ENCODE data around the gene UBE3B.
A peak's percentile ranks its signal among the peaks of the same experiment; 100 is the strongest.

Gene UBE3B

DNA sequence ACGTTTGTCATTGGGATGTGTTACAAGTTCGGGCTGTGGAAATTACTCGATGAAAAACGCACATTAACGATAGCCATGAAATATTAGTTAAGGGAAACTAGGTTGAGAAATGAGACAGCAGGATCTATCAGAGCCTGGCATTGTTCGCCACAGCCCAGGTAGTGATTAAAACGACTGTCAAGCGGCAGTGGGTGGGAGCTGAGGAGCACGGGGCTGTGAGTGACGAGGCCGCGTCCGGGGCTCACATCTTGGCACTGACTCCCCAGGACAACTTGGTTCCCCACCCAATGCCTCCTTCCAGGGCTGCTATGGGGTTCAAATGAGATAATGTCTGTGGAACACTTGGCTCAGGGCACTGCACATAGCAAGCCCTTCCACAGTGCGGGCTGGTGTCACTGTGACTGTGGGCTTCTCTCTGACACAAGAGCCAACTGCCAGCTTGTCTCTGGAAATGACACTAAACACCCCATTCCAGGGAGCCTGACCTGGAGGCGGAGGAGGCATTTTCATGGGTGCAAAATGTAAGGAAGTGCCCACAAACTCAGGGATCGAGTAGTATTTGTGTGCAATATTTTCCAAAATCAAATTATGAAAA, 76.6 kb downstream of the UBE3B start:
- DNase-seq (ENCODE audit: low read depth), result no peak

DNA sequence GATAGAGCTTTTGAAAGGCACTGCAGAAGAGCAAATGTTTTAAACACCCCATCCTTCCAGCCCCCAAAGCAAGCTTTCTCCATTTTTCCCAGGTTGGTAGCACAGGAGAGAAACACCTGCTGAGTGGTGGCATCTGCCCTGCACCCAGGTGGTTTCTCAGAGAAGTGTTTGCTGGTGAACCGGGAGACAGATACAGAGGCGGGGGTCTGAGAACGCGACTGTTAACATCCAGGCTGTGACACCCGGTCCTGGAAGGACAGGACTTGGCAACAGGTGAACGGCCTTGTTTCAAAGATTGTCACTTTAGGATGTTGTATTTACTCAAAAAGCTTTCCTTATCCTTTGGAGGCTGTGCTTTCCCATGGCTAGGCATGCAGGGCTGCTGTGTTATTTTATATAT, 77.3 kb downstream of the UBE3B start:
- DNase-seq (ENCODE audit: low read depth), result no peak

DNA sequence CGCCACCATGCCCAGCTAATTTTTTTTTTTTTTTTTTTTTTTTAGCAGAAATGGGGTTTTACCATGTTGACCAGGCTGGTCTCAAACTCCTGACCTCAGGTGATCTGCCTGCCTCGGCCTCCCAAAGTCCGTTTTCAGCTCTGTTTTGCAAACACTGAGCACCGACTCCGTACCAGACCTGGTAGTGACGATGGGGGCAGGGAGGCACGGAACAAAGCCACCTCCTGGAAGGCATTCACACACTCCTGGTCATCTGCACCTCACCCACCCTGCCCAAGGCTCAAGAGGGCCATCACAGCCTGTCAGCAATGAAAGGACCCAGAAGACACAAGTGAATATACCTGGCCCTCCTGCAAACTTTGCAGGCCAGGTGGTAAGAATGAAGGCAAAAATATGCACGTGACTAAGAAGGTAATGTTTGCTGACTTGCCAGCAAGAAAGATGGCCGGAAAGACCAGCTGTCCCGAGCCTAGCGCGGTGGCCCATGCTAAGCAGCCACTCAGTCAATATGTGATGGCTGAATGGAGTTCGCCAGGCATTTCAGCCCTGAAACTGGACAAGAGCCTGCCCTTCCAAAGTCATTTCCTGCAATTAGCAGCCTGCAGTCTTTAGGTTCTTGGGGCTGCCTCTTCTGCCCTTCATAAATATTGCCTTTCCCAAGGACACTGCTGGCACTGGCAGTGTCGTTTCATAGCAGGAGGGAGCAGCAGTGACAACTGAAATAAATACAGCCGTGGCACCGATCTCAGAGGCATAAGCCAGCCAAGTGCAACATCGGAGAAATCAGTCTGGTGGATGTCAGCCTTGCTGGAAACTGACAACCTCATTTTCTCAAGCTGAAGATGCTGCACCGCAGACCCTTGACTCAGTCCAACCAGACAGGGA, 78.2 kb downstream of the UBE3B start:
- DNase-seq (ENCODE audit: low read depth), result no peak

DNA sequence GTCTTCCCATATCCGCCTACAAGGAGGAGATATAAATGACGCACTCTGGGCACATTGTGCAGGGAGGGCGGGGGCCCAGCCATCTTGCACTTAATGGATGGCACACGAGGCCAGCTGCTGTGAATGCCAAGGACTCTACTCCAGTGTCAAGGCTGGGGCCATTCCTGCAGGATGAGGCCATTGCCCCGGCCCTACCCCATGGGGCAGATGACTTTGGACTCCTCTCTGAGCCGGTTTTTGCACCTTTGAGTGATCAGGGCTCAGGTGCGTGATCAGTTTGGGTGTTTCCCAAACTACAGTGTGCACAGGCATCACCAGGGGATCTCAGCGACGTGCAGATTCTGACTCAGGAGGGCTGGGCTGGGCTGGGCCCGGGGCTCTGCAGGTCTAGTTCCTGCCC, 79.8 kb downstream of the UBE3B start:
- DNase-seq (ENCODE audit: low read depth), result no peak

DNA sequence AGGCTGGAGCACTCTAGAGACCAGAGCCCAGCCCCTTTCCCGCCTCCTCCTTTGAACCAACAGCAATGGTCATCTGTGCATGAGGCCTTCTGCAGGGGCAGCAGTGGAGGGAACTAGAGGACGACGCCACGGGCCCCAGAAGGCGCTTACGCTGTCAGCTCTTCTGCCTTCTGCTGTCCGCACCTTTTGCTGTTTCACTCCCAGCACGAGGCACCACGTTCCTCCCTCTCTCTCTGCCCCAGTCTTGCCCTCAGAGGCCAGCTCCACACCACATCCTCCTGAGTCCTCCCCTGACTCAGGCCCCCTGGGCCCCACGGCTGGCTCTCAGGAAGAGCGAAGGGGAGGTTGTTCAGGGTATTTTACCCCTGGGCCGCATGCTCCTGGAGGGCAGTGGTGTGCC, 80.4 kb downstream of the UBE3B start:
- peak; percentile 39 for DNase-seq (ENCODE audit: low read depth)

DNA sequence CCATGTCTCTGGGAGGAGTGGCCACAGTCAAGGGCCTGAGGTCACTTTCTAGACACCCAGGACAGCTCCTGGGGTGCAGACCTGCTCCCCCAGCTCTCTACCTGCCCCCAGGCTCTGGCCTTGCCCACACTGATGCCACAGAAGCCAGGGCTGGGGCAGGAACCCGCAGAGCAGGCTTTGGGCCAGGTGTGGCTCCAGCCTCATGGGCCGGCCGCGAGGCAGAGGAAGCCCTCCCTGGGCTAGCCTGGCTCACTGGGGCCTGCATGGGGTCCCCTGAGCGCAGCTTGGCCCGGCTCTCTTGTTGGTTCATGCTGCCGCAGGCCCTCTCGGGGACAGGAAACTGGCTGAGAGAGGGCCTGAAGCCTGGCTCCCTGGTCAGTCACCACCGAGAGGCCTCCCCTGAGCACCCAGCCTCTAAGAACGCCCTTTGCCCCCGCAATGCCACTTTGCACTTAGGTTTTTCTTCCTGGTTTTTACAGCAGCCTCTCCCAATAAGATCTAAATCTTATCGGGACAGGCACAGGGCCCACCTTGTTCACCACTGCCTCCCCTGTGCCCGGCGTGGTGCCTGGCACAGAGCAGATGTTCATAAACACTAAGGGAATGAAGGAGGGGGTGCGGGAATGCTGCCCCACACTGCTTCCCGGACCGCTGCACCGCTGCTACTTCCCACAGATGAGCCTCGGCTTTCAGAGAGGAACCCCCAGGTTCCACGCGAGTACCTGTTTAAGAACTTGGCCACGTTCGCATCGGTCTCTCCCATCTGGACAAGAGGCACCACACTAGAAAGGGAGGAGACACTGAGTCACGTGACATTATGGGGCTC, 81.2 kb downstream of the UBE3B start:
- DNase-seq (ENCODE audit: low read depth), result no peak

DNA sequence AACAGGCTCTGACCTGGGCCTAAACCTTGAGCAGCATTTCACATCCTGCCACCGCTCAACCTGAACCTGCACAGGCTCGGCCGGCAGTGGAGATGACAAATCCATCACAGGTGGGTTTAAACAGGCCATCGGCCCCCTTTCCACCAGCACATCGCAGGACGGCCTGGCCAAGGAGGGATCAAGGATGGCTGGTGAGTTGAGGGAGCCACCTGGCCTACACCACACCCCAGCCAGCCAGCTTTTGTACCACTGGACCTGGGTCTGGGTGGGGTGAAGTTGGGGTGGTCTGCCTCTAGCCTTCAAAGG, 81.7 kb downstream of the UBE3B start:
- DNase-seq (ENCODE audit: low read depth), result no peak

DNA sequence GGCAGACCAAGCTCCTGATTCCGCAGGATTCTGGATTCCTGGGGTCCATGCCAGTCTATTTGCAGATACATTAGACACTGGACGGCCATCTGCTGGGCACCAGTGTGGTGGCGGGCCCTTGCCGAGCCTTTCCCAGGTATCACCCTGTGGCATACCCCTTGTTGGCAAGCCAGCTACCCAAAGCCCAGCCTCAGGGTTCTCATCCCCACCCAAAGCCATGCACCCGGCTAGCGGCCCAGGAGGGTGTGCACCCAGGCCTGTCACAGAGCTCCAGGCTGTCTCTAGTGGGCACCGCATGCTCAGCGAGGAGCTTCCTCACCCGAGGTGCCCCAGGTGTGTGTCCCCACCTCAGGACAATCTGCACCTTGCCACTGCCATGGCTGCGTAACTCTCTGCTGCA, 82.2 kb downstream of the UBE3B start:
- no peak for DNase-seq (ENCODE audit: low read depth)

DNA sequence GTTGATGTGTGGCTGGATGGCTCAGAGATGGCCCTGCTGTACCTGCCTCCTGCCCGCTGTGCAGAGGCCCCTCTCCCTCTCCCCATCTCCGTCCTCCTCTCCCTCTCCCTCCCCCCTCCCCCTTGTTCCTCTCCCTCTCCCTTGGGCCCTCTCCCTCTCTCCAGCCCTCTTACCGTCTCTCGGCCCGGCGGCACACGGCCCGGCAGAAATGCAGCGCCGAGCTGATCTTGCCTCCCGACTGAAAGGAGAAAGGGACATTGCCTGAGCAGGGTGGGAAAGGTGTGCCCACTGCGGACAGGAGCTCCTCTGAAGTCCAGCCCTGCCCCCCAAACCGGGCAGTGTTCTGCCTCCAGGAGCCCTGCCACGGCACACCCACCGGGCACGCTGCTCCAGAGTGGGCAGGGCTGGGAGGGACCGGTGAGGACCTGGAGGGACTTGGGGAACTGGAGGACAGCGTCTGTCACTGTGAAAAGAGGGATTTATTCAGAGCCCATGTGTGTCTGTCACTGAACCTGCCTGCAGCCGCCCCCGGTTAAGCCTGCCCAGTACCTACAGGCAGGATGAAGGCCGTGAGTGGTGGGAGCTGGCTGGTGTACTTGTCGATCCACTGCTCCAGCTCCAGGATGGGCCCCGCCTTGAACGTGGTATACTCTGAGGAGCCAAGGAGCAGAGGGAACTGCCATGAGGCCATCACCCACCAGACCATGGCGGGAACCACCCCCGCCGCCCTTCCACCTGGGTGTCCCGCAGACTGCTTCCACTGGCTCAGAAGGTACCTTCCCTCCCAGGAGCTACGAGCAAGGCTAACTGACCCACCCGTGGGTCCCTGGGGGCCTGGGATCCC, 83.7 kb downstream of the UBE3B start:
- DNase-seq (ENCODE audit: low read depth), result no peak

DNA sequence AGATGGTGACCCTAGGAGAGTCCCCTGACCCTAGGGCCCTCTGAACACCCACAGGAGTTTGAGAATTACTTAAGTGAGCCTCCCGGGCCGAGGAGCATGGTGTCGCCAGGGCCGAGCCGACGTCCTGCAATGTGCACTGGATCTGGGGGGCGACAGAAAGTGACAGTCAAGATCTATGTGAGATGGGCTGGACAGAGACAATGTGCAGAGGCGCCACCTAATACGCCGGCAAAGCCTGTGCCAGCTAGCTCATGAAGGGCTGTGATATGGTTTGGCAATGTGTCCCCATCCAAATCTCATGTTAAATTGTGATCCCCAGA, 84.2 kb downstream of the UBE3B start:
- no peak for DNase-seq (ENCODE audit: low read depth)

DNA sequence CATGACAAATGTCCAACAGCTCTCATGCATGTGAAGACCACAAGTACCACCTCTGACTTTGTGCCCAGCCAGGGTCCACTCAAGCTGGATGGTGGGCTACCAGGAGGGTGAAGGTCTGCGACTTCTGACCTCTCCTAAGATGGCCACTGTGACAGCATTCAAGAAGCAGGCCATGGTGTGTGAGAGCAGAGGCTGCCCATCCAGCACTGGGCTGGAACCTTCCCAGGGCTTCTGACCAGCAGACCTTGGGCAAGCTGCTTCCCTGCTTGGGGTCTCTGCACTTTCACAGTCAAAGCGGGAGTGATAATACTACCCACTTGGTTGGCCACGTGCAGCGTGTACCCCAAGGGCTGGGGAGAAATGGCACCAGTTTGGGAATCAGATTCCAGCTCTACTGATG, 85.4 kb downstream of the UBE3B start:
- DNase-seq (ENCODE audit: low read depth), result no peak

DNA sequence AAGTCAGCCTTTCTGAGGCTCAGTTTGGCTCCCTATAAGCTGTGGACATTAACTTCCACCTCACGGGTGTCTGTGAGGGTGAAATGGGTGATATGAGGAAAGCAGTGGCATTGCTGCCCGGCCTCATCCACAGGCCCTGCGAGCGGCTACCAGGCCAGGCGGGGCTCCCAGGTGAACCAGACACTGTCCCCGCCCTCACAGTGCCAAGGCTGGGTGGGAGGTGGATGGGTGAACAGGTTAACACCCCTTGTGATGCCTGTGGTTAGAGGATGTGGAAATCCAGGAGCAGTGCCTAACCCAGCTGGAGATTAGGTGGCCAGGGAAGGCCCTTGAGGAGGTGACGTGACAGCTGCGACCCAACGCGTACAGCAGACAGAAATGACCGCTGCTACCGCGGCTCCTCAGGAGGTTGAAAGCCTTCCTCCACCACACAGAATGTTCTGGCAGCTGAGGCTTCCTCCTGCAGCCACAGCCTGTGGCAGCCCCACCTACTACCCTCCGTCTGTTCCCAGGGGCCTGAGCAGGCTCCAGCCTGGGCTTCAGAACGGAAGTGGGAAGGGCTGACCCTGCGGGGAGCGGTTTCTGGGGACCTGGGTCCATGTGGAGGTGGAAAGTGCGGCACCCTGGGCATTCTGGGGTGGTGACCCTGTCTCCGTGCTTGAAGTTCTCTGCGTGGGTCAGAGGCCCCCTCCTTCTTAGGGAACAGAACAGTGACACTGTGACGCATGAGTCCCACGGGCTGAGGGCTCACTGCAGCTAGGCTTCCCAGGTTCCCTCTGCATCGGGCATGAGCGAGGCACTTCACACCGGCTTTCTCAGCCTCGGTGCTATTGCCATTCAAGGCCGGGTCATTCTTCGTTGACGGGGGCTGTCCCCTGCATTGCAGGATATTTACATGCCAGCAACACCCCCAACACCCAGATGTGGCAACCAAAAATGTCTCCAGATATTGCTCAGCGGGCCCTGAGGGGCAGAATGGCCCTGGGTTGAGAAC, 86.2 kb downstream of the UBE3B start:
- DNase-seq (ENCODE audit: low read depth), result no peak

DNA sequence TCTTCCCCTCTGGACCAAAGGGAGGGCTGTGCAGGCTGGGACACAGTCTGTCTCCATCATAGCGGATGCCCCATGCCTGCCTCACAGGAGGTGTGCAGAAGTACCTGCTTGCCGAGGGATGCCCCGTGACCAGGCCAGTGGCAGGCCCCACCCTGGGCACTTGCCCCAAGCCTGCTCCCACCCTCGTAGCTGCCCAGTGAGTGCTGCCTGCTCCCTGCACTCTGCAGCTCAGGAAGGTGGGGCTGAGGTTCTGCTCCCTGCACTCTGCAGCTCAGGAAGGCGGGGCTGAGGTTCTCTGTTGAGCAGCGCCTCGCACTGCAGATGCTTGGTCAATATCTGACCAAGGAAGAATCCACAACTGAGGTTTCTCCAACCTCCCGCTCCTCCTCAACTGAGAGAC, 89.0 kb downstream of the UBE3B start:
- no peak for DNase-seq (ENCODE audit: low read depth)

DNA sequence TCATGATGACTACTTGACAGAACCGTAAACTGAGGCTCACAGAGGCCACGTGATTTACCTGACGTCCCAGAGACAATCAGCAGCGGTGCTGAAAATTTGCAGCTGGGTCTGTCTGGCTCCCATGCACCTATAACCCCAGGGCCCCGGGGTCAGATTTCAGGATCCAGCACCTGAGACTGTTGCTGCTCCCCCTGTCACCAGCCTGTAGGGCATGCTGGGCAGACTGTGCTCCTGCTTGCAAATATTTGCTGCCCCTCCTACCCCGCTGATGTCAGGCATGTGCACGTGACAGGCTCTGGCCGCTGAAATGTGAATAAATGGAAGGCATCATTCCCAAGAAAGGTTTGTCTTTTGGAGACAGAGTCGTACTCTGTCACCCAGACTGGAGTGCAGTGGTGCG, 89.9 kb downstream of the UBE3B start:
- no peak for DNase-seq (ENCODE audit: low read depth)

DNA sequence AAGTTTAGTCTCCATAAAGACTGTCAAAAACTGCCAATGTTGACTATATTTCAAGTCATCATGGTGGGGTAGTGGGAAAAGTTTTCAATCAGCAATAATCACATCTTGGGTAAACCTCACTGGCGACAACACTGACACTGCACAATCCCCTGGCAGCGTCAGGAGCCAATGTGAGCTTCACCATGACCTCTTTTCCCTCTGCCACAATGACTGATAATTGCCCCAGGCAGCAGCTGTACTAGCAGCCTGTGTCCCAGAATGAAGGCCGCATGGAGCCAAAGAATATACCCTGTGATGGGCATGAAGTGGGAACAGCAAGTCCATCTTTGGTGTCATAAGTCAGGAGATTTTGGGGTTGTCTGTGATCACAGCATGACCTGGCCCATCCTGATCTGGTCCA, 90.5 kb downstream of the UBE3B start:
- DNase-seq (ENCODE audit: low read depth), result no peak

DNA sequence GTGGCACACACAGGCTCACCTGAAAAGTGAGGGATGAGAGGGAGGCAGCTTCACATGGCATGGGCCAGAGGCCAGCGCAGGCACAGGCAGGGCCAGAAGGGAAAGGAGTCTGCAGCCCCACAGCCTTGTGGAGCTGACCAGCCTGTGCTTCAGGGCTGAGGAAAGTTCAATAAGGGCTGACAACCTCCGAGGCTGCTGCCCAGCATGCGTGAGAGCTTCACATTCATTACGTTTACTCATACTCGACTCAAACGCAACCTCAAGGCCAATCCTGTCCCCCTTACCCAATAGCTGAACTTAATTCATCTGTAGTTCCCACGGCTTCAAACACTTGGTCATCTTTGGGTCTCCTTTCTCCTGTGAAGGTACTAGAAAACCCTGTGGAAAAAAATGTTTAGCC, 91.1 kb downstream of the UBE3B start:
- DNase-seq (ENCODE audit: low read depth), result no peak

DNA sequence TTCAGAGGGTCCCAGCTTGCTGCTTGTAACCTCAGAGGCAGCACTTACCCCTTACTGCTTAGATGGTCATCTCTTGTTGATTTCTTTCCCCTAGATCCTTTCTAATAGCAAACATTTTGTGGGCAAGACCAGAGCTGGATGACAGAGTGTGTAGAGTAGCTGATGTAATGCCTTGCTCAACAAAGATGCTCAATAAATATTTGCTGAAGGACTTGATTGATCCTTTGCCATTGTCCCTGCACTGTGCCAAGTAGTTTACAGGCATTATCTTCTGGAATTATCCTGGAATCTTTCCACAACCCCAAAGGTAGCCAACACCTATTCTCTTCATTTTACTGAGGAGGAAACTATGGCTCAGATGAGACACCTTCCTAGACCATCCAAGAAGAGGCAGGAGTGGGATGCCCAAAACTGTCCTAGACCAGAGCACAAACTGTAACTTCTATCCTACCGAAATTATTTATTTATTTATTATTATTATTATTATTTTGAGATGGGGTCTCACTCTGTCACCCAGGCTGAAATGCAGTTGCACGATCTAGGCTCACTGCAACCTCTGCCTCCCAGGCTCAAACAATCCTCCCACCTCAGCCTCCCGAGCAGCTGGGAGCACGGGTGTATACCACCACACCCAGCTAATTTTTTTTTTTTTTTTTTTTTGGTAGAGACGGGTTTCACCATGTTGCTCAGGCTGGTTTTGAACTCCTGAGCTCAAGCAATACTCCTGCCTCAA, 94.5 kb downstream of the UBE3B start:
- DNase-seq (ENCODE audit: low read depth), result no peak

DNA sequence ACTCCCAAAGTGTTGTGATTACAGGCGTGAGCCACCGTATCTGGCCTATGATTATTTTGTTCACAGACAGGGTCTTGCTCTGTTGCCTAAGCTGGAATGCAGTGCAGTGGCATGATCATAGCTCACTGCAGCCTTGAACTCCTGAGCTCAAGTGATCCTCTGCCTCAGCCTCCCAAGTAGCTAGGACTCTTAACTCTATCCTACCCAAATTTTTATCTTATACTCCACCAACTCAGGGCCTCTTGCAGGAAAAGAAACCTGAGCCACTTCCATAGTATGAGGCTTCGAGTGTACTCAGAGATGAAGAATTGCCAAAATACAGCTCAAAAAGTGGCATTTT, 95.0 kb downstream of the UBE3B start:
- no peak for DNase-seq (ENCODE audit: low read depth)

DNA sequence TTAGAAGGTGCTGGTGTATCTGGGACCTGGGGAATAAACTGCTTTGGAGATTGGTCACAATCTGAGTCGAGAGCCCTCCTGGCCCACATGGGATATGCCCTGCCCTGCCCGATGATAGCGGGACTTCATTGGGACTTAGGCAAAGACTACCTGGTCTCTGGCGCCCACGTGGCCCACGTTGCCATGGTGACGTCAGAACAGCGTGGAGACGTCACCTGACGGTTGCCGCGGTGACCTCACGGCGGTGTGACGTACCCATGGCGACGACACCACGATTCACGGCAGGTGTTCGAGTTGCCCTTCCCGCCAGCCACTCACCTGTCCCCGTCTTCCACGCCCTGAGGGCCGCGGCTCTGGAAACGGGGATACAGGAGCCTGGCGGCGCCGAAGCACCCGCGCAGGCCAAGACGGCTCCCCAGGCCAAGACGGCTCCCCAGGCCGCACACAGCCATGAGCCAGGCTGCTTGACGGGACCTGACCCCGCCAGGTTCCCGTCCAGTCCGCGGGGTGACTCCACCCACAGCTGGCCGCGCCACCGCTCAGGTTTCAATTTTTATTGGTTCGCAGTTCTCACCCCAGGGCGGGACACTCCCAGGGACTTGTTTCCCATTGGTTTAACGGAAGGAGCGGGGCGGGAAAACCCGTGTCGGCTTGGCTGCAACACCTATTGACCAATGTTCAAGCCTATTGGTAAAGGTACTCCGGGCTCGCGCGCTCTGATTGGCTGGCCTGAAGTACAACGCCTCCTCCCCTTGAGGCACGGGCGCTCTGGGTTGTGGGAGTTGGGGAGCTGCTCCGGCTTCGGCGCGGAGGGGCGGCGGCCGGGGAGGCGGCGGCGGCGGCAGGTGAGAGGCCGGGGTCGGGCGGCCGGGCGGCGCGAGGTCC, 95.8 kb downstream of the UBE3B start, which contains the start of the genes MMAB and MVK:
TSS of gene MMAB (minus strand) at position 476 of the 885 bp plus-strand sequence. CDS start at position 452, 24 bp downstream.
TSS of gene MVK (plus strand) at position 766 of the 885 bp plus-strand sequence. CDS start 1,029 bp downstream, outside the sequence.
- DNase-seq (ENCODE audit: low read depth), result peak; percentile 99

Data from ELR (cell line).